Loucy (cell line): ENCODE measurements around the gene PRPS1.

Experiments
- CTCF ChIP-seq: fragments of 200-600 bp; sonication (generic); conservative IDR thresholded peaks from 2 replicates; pipeline ENCODE4 v1.5.1; 2014; ENCODE audit warnings: mild to moderate bottlenecking, antibody characterized with exemption, low read length
- EZH2phosphoT487 ChIP-seq: fragments of 200-600 bp; IDR thresholded peaks from 2 replicates; pipeline ENCODE4 v1.6.1; 2018; ENCODE audit warnings: antibody characterized with exemption, mild to moderate bottlenecking, moderate library complexity, borderline replicate concordance

GRCh38 chrX:107599450-107599861, 28.9 kb upstream of the PRPS1 start:
- TF ChIP-seq CTCF = no peak
- TF ChIP-seq EZH2phosphoT487 = no peak
